Measurements from ENCODE around the gene MYO3B.
"Not testable (repeated sequence)": the region's sequence is repeated elsewhere in the genome, so short reads cannot be mapped to it uniquely, and the experiment has no call there.

MYO3B gene

DNA sequence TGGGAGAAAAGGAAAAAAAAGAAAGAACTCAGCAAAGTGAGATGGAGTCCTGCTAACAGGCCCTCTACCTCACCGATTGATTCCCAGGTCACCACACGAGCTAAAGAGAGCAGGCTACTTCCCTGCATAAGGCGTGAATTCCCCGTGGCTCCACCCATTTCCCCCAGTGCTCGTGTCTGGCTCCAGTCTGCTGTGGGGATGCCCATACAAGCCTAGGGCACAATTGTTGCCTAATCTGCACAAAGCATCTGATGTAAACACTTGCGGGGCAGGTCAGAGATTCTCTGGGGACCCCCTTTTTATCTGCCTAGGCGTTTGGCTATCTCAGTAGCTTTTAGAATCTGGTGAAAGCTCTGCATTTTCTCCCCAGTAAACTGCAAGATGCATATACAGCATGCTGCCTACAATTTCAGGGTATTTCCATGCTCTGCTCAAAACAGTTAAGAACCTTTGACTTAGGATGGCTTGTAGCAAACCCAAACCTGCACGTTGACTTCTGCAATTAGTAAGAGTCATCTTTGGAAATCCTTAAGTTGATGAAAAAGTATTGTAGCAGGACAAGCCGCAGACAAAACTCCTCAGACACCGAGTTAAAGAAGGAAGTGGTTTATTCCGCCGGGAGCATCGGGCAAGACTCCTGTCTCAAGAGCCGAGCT is 34.8 kb downstream of the MYO3B start:
- DNase-seq = no peak

DNA sequence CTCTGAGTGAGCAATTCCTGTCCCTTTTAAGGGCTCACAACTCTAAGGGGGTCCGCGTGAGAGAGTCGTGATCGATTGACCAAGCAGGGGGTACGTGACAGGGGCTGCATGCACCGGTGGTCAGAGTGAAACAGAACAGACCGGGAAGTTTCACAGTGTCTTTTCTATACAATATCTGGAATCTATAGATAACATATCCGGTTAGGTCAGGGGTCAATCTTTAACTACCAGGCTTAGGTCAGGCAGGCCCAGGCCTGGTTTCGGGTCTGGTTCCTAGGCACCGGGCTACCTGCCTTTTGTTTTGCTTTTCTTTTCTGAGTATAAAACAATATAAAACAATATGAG is 35.3 kb downstream of the MYO3B start:
- not testable (repeated sequence) for DNase-seq

DNA sequence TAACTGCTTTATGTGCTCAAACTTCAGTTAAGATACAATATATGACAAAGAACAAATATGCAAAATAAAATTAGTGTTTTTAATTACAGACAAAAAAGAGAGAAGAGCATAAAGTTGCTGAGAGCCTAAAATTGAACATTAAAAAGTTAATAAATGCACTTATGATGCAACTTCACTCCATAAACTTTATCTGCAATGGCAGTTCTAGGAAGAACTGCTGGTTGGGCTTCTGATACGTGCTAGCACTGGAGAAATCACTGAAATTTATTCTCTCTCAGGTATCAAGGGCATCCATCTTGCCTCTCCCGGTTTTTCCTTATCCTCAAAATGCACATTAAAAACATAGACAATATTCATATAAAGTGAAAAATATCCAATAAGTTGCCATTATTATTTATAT is 35.7 kb downstream of the MYO3B start:
- no peak for DNase-seq

DNA sequence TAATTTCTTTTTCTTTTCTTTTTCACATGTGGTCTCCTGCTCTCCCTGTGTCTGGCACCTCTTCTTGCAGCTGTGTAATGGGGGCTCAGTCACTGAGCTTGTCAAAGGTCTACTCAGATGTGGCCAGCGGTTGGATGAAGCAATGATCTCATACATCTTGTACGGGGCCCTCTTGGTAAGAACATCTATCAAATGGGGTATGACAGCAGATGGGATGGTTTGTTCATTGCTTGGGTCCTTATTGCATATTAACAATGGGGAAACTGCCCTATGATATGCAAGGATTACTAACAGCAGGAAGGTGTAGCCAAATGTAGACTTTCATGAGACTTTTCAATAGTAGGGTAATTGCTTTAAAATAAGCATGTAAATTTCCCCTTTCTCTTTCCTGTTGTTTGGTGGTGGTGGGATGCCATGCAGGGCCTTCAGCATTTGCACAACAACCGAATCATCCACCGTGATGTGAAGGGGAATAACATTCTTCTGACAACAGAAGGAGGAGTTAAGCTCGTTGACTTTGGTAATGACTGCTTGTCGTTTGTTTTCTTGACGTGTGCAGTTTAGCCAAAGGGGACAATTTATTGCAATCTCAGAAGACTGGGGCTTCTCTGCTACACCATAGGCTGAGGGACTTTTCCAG is 36.5 kb downstream of the MYO3B start:
- no peak for DNase-seq

DNA sequence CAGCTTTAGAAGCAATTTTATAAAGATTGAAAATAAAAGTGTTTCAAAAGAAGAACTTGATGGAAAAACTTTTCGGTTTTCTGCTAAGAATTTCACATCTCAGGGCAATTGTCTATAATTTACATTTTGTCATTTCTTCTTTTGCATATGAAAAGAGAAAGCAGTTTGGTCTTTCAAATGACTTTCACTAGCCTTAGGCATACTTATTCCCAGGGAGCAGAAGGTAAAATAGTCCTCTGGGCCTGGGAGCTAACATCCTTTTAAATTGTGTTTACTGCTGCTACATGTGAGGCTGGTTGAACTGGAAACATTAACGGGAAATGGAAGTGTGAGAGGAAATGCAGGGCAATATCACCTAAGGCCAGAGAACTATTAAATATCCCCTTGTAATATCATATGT is 37.1 kb downstream of the MYO3B start:
- DNase-seq = no peak

DNA sequence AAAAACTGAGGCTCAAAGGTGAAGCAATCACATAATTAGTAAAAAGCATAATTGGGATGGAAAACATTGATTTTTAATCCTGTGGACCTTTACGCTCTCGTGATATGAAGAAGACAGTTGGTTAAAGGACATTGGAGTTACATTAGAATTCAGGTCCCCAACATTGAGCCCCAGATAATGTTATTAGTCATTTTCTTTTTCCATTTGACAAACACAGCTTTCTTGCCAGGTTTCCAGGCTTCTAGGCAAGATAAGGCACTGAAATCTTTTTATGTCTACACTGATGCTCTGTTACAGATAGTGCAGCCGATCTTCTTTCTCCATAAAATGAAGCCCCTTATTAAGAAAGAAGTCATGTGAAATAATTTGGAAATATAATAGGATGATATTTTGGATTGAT is 38.5 kb downstream of the MYO3B start:
- no peak for DNase-seq

DNA sequence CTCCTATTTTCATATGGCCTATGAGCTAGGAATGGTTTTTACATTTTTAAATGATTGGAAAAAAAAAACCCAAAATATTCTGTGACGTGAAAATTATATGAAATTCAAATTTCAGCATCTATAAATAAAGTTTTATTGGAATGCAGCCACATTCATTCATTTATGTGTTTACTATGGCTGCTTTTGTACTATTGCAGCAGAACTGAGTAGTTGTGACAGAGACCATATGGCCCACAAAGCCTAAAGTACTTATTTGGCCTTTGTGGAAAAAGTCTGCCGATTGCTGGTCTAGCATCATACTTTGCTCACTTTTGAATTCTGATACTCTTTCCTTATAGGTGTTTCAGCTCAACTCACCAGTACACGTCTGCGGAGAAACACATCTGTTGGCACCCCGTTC is 39.0 kb downstream of the MYO3B start:
- DNase-seq = no peak

DNA sequence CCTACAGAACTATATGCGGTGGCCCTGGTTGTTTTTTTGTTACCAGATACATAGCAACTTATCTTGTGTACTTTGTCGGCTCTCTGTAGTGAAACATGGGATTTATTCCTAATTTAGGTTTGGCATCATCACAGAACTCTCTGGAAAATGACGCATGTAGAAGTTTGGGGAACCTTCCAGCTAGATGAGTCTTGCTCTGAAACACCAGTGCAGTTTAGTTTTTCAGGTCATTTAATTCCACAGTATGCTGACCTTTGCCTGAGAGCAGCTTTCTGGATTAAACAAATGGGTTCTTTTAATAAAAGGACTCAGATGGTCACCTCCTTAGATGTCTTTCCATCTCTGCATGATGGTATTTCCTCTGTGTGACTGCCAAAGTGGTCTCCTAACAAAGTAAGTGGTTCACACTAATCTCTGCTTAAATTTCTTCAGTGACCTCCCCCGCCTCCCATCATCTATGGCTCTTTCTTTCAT is 39.9 kb downstream of the MYO3B start:
- DNase-seq = no peak

DNA sequence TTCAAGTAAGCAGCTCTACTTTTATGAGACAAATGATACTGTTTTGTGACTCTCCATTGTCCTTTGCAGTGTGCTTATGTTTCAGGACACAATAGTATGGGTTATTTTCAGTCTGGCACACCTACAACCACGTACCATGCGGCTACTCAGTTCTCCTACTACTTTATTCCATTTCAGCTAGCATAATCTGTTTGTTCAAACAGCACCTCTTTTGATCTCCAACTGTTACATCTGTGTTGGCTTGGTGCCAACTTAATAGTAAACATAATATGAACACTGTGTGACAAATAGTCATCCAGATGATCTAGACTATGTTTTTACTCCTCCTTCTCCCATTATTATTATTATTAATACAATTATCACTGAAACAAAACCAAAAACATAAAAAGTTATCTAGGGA is 40.5 kb downstream of the MYO3B start:
- DNase-seq = no peak

DNA sequence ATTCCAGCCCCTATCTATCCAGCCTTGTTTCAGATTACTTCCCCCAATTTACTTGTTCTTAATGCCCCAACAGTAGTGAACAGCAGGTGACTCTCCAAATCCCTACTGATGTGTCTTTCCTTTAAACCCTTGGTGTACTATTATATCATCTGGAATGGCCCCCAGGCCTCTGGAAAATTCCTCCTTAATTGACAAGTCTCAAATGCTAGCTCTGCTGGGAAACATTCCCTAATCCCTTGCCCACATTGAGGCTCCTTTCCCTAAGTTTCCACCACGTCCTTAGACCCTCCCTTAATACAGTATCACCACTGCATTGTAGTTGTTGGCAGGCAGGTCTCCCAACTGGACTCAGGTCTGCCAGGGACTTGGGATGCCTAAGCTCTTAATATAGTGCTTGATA is 41.0 kb downstream of the MYO3B start:
- DNase-seq = no peak

DNA sequence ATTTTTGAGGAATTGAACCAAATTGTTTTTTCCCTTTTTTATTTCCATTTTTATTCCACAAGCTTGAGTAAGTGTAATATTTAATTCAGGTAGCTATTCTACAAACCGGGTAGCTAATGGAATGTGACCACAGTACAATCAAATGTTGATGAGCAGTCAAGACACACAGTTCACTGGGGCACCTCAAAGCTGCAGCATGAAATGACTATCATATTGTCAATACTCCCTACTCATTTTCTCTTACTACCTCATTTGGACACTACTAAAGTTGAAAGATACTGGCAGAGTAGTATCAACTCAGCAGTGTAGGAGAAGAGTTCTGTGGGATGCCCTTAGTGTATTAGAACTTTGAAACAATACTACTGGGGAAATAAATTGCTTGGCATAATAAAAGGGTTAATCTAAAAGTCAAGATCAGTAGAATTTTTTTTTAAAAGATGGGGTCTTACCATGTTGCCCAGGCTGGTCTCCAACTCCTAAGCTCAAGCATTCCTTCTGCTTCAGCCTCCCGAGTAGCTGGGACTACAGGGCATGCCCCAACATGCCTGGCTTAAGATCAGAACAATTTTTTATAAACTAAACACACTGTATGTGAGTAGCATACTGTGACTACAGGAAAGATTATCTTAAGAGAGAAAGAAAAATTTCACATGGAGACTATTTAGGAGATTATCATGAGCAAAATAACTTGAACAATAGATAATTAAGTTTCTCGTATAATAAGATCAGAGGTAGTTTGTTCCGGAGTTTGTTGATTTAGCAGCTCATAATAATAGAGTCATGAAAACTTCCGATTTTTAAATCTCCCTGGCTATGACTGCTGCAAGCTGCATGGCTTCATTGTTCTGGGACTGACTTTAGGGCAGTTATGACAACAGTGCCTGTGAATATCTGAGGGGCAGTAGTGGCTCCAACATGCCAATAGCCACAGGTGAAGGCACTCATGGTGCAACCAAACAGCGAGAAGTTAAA is 43.7 kb downstream of the MYO3B start:
- no peak for DNase-seq

DNA sequence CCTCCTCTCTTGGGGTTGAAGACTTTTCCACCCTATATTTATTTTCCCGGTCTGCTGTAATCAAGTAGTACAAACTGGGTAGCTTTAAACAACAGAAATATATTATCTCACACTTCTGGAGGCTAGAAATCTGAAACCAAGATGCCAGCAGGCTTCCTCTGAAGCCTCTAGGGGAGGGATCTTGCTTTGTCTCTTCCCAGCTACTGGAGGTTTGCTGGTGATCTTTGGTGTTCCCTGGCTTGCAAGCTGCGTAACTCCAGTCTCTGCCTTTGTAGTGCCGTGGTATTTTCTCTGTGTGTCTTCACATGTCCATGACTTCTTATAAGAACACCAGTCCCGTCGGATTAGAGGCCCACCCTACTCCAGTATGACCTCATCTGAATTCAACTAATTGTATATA is 44.4 kb downstream of the MYO3B start:
- DNase-seq = no peak

DNA sequence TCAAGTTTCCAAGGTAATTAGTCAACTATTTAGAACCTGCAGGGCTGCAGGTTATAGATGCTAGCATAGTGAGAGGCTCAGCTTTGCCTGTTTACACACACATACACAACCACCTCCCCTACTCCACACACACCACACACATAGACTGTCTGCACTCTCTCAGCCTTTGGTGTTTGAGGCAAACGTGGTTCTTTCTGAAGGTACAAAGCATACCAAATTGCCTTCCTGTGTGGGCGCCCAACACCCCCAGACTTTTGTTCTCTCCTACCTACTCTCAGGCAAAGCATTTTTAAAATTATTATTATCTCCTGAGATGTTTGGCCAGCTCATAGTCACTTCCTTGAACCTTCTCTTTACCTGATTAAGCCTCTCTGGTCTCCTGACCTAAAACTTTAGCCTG is 44.9 kb downstream of the MYO3B start:
- DNase-seq = no peak

DNA sequence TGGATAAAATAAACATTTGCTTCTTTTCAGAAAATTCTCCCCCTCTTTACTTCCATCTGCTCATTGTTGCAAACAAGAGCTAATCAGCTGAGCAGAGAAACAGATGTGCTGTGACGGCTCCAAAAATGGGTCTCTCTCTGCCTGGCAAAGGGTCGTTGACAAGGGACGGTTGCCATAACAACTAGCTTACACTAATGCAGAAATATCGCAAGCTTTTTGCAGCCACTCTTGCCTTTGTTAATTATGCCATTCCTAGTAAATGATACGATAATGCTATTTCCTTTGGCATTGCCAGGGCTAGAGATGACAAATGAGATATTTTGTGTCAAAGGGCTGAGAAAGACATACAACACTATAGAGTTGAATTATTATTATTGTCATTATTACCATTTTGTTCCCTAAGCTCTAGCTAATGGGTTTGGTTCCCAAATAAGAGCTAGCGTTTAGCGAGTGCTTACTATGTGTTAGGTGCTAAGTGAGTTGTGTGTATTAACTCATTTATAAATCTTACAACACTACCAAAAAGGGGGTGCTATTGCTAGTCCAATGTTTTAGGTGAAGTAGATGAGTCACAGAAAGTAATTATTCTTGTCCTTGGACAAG is 46.8 kb downstream of the MYO3B start:
- DNase-seq = no peak

DNA sequence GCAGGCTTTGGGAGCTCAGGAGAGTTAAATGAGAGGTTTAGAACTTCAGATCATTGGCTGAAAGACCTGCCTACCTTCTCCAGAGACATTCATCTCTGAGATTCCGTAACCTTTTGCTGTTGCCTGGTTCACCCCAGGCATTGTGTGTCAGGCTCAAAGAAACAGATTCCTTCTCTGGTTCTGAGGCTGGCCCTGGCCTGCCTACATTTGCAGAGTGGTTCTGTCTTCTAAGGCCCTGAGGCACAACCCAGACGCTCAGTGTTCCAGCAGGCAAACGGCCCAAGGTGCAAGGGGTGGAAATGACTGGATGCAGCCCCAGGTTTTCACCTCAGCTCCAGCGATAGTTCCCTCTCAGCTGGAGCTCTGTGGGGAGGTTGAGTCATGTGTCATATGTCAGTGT is 48.3 kb downstream of the MYO3B start:
- no peak for DNase-seq

DNA sequence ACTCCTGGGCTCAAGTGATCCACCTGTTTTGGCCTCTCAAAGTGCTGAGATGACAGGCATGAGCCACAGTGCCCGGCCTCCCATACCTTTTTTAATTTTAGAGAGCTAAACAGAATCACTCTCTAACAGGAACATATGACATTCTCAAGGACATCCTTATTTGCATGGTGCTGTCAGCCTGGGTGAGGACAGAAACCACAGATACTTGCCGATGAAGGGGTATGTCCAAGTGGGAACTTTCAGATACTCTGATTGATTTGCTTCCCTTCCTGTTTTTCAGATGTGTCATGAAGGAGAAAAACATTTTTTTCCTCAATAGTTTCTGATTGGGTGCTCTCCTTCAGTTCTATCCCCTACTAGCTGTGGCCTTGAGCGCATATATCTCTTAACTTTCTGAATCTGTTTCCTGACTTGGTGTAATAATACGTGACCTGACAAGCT is 49.6 kb downstream of the MYO3B start:
- no peak for DNase-seq

DNA sequence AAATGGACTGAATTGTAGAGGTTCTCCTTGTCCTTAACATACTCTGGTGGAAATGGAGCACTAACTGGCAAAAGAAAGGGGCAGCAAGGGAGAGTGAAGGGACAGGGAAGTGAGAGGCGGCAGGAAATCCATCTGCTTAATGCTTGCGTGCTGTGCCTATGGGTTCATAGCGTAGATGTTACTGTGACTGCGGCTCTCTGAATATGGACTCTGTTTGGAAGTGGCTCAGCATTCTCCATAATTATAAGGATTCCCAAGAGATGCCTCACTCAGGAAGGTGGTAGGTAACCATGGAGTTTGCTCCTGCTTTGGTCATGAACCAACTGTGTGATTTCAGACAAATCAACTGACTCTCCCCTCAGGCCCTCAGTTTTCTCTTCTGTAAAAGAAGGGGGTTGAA is 50.0 kb downstream of the MYO3B start:
- DNase-seq = no peak

DNA sequence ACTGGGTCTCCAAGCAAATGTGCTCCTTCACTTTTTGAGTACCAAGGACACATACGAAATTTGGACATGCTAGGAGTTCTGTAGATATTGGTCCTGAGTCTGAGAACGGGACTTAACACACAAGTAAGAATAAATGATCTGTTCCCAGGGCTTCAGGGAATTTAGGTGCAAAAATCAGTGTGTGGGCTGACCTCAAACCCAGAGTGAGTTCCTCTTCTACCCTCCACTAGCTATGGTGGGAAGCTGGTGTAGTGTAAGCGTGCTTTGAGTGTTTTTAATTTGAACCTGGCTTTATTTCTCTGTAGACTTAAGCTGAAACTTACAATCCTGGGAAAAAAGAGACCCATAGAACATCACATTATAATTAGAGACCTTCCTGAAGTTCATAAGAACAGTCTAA is 50.5 kb downstream of the MYO3B start:
- no peak for DNase-seq

DNA sequence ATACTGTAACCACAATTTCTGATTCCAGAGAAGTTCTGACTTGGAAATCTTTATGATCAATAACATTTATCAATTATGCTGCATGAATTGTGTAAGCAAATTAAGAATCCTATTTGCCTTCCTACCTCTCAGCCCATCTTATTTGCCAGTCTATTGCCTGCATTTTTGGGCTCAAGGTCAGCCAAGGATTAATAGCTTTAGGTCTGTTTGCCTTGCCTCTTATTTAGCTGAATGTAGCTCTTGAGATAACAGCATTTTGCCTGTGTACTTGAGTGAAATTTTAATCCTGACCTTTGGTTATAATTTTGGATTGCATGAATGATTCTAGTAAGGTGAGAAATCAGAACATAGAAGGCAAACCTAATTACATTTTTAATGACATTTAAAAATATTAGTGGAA is 51.2 kb downstream of the MYO3B start:
- no peak for DNase-seq

DNA sequence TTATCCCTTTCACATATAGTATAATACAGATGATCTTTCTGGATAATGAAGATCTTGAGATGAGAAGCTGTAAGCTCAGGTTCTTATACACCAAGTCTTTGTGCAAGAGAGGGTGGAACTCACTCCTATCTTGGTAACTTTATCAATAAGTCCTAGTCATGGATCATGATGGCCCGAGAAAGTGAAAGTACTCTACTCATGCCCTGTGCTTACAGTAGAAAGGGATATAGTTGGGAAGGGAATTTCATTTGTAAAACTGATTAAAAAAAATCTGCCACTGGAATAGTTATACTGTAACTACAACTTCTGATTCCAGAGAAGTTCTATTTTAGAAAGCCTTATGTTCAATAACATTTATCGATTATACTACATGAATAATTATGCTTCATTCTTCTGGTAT is 51.8 kb downstream of the MYO3B start:
- no peak for DNase-seq

DNA sequence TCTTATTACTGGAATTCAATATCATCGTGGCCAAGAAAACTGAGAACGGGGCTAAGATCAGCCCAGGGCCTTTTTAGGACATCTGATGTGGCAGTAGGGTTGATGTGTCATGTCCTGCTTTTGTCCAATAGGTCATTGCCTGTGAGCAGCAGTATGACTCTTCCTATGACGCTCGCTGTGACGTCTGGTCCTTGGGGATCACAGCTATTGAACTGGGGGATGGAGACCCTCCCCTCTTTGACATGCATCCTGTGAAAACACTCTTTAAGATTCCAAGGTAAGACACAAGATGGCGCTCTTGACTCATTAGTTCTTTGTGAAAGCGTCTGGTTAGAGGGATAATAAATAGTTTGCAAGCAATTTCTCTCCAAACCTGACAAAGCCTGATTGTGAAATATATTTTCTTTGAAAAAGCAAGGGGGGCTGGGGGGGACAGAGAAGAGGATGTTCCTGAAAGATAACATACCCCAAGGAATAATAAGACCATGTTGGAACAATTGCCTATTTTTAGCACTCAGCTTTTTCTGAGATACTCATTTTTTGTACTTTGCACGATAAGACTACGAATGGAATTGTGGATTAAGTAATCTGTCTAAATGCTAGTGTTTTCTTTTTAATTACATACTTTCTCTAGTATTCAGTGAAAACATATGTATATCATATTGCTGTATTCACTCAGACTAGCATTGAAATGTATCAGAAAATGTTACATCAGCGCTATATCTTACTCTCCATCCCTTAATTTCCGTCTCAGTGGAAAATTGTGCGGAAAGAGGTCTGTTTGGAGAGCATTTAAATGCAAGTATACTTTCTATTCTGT is 58.1 kb downstream of the MYO3B start:
- peak; percentile 28 for DNase-seq

DNA sequence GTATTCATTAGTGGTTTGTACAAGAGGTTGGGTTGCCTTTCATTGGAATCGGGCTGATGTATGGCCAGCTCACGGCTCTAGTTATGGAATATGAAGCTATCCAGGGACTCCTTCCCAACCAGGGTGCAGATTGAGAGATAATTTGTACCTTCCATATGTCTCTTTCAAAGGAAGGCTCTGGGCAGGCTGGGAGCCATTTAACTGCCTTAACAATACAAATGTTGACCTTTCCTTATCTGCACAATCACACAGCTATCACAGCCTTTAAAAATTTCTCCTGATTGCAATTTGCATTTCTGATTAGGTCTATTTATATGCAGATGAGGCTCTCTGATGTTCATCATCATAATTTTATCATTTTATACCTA is 58.7 kb downstream of the MYO3B start:
- no peak for DNase-seq
